GM18526 (cell line): Measurements from ENCODE around the gene MYEOV.

Source experiments
- POLR2A ChIP-seq: IDR thresholded peaks from 3 replicates; pipeline ENCODE4 v1.6.1; 2011; ENCODE audit not compliant: insufficient read length; ENCODE audit errors: extremely low read depth

The MYEOV gene

DNA sequence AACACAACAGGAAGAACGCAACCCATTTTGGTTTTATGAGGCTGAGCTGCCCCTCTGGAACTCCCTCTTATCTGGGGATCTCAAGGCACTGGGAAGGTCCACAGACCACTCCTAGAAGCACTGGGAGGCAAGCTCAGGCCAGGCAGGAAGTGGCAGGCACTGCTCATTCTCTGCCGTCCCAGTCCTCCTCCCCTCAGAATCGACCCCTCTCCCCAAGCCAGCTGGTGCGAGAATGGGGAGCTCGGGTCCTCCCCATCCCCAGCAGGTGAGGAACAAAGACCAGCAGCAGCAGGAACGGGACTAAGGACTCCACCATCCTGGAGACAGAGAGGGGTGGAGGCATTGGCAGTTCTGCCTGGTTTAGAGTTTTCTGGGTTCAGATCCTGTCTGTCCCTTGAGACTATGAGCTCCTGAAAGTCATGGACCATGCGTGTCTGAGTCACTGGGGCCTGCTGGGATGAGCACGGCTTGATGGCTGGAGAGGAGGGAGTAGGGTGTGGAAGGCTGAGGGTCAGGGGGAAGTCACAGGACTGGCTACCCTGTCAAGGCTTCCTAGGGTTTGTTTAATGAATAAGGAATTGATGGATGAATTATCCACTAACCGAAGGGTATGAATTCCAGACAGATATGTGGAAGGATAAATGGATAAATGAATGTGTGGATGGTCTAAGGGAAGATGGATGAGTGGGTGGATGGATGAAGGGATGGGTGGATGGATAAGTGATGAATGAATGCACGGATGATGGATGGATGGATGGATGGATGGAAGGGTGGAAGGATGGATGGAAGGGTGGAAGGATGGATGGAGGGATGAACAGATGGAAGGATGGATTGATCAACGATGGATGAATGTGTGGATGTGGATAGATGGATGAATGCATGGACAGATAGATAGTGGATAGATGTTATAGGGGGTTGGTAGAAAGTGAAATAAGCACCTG is 6.4 kb downstream of the MYEOV start:
- no peak for TF ChIP-seq POLR2A

DNA sequence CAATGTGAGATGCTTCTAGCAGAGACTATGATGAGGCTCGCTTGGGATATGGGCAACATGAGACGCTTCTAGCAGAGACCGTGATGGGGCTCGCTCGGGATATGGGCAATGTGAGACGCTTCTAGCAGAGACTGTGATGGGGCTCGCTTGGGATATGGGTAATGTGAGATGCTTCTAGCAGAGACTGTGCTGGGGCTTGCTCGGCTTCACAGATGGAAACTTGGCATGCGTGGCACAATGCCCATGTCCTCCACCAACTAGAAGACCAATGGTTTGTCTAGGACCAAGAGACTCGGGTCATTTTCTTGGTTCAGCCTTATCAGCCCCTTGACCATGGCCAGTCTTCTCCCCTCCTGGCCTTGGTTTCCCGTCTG is 7.1 kb downstream of the MYEOV start:
- no peak for TF ChIP-seq POLR2A

DNA sequence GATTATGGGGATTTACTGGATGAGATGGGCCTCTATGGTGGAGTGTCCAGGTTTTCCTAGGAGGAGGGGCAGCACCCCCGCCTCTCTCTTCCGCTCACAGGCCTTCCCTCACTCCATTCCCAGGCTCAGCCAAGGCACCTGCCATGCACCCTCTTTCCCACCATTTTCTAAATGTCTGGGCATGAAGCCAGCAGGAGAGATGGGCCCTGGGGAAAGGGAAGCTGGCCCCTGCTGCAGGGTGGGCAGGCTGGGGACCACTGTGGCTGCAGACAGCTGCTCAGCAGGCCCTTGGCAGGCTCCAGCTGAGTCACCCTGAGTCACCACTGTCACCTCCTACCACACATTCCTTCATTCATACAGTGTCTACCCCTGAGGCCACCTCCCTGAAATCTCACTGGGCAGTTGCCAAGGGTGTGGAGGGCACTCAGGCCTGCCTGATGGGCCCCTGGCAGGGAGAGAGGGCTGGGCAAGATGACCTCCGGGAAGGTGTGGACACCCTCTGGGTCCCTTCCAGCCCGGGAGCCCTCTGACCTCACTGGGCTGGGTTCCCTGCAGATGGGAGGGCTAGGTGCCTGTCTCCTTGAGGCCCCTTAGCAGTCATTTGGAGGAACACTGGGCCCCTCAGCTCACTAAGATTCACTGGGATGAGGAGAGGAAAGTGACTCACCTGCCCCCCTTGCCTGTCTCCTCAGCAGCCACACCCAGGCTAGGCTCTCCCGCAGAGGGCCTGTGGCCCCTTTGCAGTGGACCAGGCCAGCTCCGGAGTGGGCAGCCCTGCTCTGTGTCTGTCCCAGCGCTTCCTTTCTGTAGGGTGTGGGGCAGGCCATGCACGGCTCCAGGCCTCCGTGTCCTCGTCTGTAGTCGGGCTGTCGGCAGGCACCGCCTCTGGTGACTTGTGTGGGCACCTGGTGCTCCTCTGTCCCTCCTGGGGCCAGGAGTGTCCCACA is 7.8 kb downstream of the MYEOV start:
- no peak for TF ChIP-seq POLR2A

DNA sequence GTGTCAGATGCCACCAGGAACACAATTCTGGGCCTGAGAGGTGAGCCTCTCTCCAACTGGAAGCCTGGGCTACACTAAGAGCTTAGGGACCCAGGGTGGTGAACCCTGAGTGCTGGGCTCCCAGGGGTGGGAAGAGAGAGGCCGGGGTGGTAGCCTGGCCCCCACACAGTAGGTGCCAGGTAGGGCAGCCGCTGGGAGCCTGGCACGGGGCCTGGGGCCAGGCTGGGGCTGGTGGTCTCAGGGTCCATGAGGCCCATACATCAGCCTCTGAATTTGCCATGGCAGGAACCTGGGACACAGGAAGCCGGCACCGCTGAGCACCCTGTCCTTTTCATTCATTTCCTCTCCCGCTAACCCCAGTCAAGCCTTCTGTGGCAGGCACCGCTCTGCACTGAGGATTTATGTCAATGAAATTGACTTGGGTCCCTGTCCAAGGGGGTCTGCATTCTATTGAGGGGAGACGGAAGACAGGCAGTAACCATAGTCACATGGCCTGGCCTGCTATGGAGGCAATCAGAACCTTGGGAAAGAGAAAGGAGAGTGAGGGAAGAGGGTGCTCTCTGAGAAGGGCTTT is 8.6 kb downstream of the MYEOV start:
- TF ChIP-seq POLR2A = no peak

DNA sequence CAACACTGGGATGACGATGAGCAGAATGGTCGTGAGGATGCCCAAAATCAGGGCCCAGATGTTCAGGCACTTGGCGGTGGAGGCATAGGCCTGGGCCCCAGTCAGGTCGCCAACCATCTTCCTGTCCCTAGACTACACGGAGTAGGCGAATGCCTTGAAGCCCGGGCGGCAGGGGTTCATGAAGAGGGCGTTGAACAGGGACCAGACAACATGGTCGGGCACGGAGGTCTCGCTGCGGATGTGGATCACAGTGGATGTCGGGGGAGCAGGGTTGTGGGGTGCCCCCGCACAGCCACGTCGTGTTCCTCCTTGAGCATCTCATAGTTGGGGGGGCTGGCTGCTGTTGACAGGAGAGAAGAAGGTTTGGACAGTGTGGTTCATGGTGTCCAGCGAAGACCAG is 9.5 kb downstream of the MYEOV start:
- no peak for TF ChIP-seq POLR2A

DNA sequence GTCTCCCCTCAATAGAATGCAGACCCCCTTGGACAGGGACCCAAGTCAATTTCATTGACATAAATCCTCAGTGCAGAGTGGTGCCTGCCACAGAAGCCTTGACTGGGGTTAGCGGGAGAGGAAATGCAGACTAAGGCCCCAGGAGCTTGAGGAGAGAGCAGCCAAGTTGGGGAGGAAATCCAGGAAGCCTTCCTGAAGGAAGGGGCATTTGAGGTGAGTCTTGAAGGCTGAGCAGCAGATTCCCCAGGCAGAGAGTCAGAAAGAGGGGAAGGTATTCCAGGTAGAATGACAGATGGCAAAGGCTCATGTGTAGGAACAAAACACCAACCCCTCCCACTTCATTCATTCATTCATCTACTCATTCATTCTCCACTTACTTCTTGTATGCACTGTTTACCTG is 10.3 kb downstream of the MYEOV start:
- no peak for TF ChIP-seq POLR2A

DNA sequence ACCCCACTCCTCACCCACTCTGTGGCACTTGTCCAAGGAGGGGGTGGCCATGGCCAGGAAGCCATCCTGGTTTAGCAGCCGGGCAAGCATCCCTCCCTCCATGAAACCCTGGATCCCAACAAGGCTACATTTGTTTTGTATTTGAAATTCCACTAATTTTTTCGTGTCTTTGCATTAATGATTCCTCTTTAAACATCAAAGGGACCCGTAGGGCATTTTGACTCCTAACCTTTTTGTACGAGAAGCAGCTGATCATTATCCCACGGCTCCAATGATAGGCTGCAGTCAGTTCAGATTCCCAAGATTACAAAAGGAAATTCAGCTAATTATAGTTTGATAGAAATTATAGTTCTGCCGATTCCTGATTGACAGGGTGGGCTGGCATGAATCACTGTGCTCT is 10.7 kb downstream of the MYEOV start:
- no peak for TF ChIP-seq POLR2A

DNA sequence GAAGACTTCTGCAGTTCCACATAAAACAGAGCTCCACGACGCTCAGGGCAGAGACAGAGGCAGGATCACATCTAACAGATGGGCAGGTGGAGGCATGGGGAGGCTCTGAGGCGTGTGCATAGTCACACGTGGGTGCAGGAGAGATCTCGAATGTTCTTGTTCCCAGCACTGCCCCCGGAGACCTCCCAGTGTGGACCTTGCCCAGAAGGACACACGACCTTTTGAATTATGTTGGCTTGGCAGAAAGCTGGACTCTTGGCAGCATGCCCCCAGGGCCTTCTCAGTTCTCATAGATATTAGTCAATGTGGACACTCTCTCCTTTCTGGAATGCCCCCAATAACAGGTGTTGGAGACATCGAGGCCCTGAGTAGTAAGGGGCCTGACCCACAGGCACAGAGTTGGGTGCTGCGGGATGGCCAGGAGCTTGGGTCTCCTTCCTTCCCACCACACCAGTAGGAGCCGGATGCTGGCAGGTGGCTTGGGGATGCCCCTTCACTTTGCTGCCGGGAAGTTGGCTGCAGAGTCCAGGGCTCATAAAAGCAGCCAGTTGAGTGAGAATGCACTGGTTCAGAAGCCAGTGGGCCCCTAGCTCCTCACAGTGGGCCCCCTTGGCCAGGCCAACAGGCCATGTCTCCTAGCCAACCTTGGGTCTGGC is 12.1 kb downstream of the MYEOV start:
- TF ChIP-seq POLR2A = no peak

DNA sequence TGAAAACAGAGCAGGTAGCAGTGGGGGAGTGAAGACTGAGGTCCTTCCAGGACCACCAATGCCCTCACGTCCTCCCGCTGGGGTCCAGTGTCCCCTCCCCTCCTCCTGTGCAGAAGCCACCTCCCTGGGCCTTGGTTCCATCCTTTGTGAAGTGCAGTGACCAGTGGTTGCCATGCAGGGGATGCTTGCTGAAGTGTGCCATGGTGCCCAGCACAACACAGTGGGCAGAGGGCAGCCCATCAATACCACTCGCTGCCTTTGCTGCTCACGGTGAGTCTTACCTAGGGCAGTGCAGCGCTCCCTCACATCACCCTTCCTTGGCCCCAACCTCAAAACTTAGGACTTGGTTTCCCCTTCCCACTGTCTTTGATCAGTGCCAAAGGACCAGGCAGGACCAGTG is 12.9 kb downstream of the MYEOV start:
- no peak for TF ChIP-seq POLR2A

DNA sequence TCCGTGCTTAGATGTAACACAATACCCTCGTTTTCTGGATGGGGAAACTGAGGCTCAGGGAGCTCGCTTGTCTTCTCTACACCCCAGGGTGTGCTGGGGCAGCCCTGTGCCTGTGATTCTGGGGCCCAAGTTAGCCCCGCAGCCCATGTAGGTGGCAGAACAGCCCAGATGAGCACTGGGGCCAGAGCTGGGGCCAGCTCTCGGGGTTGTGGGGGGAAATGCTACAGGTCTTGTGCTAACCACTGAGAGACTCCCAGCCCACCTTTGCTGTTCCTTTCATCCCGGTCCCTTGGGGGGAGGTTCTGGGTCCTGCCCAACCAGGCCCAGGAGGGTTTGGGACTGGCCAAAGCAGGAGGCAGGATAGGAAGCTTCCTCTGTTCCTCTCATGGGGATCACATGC is 13.5 kb downstream of the MYEOV start:
- TF ChIP-seq POLR2A = no peak

DNA sequence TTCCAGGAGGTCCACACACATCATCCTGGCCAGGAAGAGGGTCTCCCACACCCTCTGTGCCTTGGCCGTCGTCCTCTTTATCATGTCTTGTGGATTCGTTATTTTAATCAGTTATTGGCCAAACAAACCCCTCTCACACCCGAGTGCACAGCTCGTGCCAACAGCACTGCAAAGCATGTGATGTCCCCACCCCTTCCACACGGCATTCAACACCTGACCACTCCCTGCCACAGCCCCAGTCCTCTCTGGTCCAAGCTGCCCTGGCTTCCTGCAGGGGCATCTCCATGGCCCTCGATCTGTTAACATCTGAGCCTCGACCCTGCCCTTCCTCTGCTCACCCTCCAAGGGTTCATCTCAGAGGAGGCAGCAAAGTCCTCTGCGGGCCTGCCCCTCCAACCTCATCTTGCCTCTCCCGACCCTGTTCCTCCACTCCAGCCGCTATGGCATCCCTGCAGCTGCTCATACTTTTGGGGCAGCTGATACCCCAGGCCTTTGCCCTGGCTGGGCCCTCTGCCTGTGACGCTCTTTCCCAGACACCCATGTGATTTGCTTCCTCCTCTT is 14.0 kb downstream of the MYEOV start:
- TF ChIP-seq POLR2A = no peak

DNA sequence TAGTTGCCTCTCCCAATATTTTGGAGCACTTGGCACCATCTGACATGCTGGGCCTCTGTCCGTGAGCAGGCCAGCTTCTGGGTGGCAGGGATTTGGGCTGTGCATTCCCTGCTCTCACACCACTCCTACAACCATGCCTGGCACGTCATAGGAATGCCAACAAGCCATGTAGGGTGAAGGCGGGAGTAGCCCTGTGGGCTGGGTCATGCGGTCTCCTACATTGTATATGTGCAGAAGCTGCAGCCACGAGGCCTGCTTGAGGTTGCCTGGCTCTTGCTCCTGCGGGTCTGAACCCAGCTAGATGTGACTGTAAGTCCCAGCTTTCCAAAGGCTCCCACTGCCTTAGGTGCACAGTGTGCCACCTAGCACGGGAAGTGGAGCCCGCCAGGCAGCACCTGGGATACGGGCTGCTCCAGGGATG is 14.5 kb downstream of the MYEOV start:
- no peak for TF ChIP-seq POLR2A

DNA sequence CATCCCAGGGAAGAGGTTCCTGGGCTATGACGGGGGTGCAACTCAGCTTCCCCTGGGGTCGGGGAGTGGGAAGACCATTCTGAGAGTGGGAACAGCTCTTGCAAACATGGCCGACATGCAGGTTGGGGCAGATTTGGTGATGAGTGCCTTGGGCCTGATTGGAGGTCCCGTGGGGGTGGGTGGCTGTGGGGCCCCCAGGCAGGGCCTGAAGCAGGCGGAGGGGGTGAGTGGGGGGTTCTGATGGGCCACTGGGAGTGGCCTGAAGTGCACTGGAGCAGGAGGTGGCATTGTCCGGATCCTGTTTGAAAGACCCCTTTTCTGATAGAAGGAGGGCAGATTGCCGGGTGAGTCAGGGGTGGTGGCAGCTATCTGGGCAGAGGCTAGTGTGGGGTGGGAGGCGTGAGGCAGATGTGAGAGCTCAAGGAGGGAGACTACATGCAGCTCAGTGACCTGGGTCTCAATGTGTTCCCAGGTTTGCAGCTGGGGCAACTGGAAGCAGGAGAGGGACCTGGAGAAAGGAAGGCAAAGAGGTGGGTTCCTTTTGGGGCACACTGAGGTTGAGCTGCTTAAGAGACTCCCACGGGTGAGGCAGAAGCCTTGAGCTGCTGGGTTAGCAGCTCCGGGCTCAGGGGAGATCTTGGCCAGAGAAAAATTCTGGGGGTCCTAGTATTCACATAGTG is 15.1 kb downstream of the MYEOV start:
- no peak for TF ChIP-seq POLR2A

DNA sequence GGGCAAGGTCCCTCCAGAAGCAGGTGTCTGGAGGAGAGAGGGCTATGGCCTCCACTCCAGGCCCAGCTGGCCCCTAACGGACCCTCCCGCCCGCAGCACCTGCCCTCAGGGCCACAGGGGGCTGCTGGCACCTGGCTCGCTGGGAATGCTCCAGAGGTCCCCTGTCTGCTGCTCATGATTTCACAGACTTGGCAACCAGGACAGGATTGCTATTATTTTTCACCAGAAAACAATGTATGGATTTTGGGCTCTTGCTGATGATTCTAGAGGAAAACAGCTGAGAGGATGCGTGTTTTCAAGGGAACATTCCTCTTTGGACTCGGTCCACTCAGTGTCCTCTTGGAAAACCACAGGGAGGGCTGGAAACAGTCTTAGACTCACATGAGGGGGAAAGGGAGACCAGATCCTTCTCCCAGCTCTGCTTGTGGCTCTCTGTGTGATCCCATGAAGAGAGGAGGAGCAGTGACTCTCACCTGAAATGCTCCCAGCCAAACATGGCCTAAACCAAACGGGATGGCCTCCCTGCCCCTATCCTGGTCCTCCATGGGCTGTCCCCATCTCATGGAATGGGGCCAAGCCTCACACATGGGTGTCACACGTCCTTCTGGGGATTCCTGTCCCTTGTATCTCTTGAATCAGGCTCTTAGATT is 15.8 kb downstream of the MYEOV start:
- TF ChIP-seq POLR2A = no peak
